NT2/D1 (cell line): ENCODE data around the gene LRRC36.

ENCODE experiments used
- SUZ12 ChIP-seq: IDR thresholded peaks from 2 replicates; pipeline ENCODE4 v1.6.1; 2011; ENCODE audit not compliant: insufficient read length, insufficient read depth; ENCODE audit errors: extremely low read depth
- ZNF274 ChIP-seq: IDR thresholded peaks from 2 replicates; pipeline ENCODE4 v1.6.1; 2011; ENCODE audit warnings: mild to moderate bottlenecking, low read depth, low read length

GRCh38 chr16:67342616-67343015 lies 16.0 kb downstream of the LRRC36 start:
- TF ChIP-seq ZNF274: no peak
- no peak for TF ChIP-seq SUZ12
